ENCODE measurements around the gene PARVG.

PARVG gene

DNA sequence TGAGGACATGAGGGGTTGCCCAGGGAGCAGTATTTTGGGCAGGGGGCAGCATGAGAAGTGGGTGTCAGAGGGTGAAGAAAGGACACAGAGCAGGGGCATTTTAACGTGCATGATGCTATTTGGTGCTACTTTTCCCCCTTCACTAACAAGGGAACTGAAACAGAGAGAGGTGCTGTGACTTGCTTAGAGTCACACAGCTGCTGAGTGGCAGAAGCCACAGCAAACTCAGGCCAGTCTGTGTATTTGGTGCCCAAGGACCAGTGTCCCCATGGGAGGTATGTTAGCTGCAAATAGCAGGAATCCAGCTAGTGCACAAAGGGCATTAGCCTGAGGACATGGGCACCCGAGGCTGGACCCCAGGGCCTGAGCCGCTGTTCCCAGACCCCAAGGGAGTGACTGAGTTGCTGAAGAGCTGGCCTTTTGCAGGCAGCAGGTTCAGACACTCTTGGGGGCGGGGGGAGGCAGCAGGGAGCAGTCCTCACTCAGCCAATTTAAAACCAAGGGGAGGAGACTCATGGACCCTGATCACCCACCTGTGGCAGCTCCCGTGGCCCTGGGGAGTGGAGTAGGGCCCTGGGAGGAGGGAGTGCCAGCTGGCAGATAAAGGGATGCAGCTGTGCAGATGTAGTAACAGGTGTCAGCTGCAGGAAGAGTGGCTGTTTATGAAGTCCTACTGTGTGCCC lies 14.6 kb downstream of the PARVG start:
- TF ChIP-seq, protein P1, sequence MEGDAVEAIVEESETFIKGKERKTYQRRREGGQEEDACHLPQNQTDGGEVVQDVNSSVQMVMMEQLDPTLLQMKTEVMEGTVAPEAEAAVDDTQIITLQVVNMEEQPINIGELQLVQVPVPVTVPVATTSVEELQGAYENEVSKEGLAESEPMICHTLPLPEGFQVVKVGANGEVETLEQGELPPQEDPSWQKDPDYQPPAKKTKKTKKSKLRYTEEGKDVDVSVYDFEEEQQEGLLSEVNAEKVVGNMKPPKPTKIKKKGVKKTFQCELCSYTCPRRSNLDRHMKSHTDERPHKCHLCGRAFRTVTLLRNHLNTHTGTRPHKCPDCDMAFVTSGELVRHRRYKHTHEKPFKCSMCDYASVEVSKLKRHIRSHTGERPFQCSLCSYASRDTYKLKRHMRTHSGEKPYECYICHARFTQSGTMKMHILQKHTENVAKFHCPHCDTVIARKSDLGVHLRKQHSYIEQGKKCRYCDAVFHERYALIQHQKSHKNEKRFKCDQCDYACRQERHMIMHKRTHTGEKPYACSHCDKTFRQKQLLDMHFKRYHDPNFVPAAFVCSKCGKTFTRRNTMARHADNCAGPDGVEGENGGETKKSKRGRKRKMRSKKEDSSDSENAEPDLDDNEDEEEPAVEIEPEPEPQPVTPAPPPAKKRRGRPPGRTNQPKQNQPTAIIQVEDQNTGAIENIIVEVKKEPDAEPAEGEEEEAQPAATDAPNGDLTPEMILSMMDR (IDR thresholded peaks at IDR 0.05; ENCODE audit: low read depth, low read length): no peak
- no peak overlapping the region for H3K4me3 ChIP-seq (ENCODE audit: low read depth, low read length)

DNA sequence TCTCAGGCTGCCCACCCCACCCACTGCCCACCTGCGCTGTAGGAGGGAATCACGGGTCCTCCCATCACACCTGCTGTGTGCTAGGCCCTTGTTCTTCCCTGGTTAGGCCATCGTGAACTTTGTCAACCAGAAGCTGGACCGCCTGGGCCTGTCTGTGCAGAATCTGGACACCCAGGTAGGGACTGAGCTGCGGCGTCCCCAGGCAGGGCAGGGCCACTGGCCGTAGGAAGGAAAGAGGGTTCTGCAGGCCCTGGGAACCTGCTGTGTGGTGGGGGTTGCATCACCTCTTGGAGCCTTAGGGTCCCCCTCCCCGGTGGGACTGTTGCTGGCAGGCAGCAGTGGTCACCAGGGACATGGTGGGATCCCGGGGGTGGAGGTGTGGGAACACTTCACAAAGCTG lies 15.5 kb downstream of the PARVG start:
- no peak overlapping the region for H3K4me3 ChIP-seq (ENCODE audit: low read depth, low read length)
- TF ChIP-seq, protein P1 (IDR thresholded peaks at IDR 0.05; ENCODE audit: low read depth, low read length): no peak

DNA sequence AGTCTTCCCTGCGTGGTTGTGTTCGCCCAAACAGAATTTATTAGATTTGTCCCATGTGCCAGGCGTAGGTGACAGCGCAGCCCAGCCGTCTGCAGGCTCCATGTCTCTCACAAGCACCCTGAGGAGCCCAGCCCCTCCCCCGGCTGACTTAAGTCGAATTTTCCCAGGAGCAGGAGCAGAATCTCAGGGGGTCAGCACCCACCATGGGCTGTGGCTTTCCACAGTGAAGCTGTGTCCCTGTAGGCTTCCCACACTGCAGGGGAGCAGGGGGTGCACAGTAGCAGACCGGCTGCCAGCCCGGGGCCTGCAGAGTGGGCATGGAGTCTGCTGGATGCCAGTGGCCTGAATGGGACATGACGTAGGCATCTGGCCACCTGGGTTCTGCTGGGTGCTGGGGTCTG lies 16.0 kb downstream of the PARVG start:
- TF ChIP-seq, protein P1 (IDR thresholded peaks at IDR 0.05; ENCODE audit: low read depth, low read length): no peak
- no peak overlapping the region for H3K4me3 ChIP-seq (ENCODE audit: low read depth, low read length)

DNA sequence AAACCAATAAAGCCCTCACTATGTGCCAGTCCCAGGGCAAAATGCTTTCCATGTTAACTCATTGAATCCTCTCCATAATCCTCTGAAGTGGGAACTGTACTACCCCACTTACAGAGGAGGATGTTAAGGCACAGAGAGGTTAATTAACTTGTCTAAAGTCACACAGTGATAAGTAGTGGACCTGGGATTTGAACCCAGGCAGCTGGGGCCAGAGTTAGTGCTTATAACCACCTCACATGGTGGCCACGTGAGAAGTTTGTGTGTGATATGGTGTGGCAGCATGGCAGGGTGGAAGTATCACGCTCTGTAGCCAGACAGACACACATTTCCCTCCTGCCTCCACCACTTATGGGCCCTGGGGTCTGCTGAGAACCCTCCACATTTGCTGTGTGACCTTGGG lies 16.5 kb downstream of the PARVG start:
- TF ChIP-seq, protein P1 (IDR thresholded peaks at IDR 0.05; ENCODE audit: low read depth, low read length): no peak
- H3K4me3 ChIP-seq (ENCODE audit: low read depth, low read length): no peak overlapping the region

DNA sequence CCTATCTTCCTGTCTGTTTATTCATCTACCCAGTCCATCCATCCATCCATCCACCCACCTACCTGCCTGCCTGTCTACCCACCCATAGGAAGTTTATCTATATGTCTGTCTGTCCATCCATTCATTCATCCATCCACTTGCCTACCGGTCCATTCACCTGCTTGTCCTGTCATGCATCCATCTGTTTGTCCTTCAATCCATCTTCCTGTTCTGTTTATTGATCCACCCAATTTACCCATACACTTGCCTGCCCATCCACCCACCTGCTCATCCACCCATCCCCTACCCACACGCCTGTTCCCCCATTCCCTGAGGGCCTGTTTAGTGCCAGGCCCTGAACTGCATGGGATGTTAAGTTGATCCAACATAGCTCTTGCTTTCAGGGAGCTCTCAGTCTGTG lies 18.4 kb downstream of the PARVG start:
- TF ChIP-seq, protein P1 (IDR thresholded peaks at IDR 0.05; ENCODE audit: low read depth, low read length): no peak
- no peak overlapping the region for H3K4me3 ChIP-seq (ENCODE audit: low read depth, low read length)

DNA sequence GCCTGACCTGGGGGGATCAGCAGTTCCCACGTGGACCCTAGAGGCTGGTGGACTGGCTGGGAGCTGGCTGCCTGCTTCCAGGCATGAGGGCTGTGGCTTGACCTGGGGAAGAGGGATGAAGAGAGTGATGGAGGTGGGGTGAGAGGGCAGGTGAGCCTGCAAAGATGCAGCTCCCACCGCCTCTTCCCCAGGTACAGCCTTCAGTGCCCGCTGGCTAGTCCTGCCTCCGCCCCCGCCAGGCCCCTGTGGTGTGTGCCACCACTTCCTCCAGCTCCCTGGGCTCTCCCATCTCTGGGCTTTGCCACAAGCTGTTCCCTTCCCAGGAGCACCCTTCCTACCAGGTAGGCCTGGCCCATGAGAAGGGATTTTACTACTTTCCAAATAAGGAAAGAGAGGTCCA lies 19.1 kb downstream of the PARVG start:
- H3K4me3 ChIP-seq (ENCODE audit: low read depth, low read length): no peak overlapping the region
- TF ChIP-seq, protein P1 (IDR thresholded peaks at IDR 0.05; ENCODE audit: low read depth, low read length): no peak

DNA sequence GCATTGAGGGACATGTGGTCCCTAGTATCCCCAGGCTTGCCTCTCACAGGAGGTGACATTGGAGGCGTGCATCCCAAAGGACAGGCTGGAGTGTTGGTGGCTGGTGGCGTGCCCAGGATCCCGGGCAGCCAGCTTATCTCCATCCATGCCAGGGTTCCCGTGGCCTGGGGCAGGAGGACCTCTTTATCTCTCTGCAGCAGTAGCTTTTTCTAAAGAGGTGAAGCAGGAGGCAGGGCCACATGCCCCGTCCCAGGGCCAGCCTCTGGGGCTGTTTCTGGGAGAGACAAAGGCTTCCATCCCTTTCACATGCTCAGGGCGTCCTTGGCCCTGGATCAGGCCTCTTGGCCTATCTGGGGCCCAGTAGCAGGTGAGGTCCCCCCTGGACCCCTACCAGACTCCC lies 19.7 kb downstream of the PARVG start:
- no peak overlapping the region for H3K4me3 ChIP-seq (ENCODE audit: low read depth, low read length)
- TF ChIP-seq, protein P1 (IDR thresholded peaks at IDR 0.05; ENCODE audit: low read depth, low read length): no peak
